GM23338 (cell line): ENCODE results near the gene LRCH4.
"Not testable (repeated sequence)": the region's sequence is repeated elsewhere in the genome, so short reads cannot be mapped to it uniquely, and the experiment has no call there.

Experiments
- EZH2 ChIP-seq: fragments of 200-600 bp; sonication (generic); IDR thresholded peaks from one replicate; pipeline ENCODE4 v1.8.0; 2017; ENCODE audit warnings: antibody characterized with exemption, mild to moderate bottlenecking, low read depth; ENCODE audit not compliant: unreplicated experiment
- JUNB ChIP-seq: IDR thresholded peaks from one replicate; pipeline ENCODE4 v1.6.1; 2016; ENCODE audit warnings: antibody characterized with exemption; ENCODE audit not compliant: unreplicated experiment
- POLR2AphosphoS5 ChIP-seq: IDR thresholded peaks from 2 replicates; pipeline ENCODE4 v1.6.1; 2016; ENCODE audit warnings: antibody characterized with exemption, low read depth
- ZNF114 ChIP-seq: fragments of 250-450 bp; sonication (Bioruptor Pico); IDR thresholded peaks from 2 replicates; pipeline ENCODE4 v1.5.0; 2020; ENCODE audit warnings: mild to moderate bottlenecking, moderate library complexity
- ZNF331 ChIP-seq: fragments of 250-450 bp; sonication (Bioruptor Pico); IDR thresholded peaks from 2 replicates; pipeline ENCODE4 v1.5.0; 2020; ENCODE audit warnings: low read depth, mild to moderate bottlenecking, moderate library complexity
- TF ChIP-seq, protein P1 (sequence below), 2 experiments: fragments of 200-600 bp in 1 of 2; sonication (generic) in 1 of 2; conservative IDR thresholded peaks; 2 replicates each; pipeline versions ENCODE4 v1.5.1 to v1.6.1; 2016 to 2017; ENCODE audit warnings: antibody characterized with exemption in 2 of 2, low read depth in 2 of 2, mild to moderate bottlenecking in 2 of 2, moderate library complexity in 1 of 2
- TF ChIP-seq, protein P2 (sequence below): IDR thresholded peaks from one replicate; pipeline ENCODE4 v1.6.1; 2018; ENCODE audit warnings: antibody characterized with exemption; ENCODE audit not compliant: unreplicated experiment

DNA sequence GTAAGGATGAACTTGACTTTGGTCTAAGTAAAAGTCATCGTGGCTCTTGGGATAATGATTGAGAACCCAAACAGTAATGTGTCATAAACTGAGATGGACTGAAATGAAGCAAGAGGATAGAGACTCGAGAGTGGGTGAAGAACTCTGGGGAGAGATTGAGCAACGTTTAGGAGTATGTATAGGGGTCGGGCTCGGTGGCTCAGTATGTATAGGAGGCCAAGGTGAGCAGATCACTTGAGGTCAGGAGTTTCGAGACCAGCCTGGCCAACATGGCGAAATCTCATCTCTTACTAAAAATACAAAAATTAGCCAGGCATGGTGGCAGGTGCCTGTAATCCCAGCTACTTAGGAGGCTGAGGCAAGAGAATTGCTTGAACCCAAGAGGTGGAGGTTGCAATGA lies 44.6 kb downstream of the LRCH4 start:
- TF ChIP-seq EZH2; POLR2AphosphoS5; ZNF114; ZNF331 (CRISPR knock-in tag); JUNB: not testable (repeated sequence)
- TF ChIP-seq, protein P1, sequence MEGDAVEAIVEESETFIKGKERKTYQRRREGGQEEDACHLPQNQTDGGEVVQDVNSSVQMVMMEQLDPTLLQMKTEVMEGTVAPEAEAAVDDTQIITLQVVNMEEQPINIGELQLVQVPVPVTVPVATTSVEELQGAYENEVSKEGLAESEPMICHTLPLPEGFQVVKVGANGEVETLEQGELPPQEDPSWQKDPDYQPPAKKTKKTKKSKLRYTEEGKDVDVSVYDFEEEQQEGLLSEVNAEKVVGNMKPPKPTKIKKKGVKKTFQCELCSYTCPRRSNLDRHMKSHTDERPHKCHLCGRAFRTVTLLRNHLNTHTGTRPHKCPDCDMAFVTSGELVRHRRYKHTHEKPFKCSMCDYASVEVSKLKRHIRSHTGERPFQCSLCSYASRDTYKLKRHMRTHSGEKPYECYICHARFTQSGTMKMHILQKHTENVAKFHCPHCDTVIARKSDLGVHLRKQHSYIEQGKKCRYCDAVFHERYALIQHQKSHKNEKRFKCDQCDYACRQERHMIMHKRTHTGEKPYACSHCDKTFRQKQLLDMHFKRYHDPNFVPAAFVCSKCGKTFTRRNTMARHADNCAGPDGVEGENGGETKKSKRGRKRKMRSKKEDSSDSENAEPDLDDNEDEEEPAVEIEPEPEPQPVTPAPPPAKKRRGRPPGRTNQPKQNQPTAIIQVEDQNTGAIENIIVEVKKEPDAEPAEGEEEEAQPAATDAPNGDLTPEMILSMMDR (conservative IDR thresholded peaks at IDR 0.05; ENCODE audit: low read depth in 2 of 2): not testable (repeated sequence)
- TF ChIP-seq, protein P2, sequence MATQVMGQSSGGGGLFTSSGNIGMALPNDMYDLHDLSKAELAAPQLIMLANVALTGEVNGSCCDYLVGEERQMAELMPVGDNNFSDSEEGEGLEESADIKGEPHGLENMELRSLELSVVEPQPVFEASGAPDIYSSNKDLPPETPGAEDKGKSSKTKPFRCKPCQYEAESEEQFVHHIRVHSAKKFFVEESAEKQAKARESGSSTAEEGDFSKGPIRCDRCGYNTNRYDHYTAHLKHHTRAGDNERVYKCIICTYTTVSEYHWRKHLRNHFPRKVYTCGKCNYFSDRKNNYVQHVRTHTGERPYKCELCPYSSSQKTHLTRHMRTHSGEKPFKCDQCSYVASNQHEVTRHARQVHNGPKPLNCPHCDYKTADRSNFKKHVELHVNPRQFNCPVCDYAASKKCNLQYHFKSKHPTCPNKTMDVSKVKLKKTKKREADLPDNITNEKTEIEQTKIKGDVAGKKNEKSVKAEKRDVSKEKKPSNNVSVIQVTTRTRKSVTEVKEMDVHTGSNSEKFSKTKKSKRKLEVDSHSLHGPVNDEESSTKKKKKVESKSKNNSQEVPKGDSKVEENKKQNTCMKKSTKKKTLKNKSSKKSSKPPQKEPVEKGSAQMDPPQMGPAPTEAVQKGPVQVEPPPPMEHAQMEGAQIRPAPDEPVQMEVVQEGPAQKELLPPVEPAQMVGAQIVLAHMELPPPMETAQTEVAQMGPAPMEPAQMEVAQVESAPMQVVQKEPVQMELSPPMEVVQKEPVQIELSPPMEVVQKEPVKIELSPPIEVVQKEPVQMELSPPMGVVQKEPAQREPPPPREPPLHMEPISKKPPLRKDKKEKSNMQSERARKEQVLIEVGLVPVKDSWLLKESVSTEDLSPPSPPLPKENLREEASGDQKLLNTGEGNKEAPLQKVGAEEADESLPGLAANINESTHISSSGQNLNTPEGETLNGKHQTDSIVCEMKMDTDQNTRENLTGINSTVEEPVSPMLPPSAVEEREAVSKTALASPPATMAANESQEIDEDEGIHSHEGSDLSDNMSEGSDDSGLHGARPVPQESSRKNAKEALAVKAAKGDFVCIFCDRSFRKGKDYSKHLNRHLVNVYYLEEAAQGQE: not testable (repeated sequence)
